ENCODE results near the gene CFAP54.
"Not testable (repeated sequence)": the region's sequence is repeated elsewhere in the genome, so short reads cannot be mapped to it uniquely, and the experiment has no call there.

Gene CFAP54, protein sequence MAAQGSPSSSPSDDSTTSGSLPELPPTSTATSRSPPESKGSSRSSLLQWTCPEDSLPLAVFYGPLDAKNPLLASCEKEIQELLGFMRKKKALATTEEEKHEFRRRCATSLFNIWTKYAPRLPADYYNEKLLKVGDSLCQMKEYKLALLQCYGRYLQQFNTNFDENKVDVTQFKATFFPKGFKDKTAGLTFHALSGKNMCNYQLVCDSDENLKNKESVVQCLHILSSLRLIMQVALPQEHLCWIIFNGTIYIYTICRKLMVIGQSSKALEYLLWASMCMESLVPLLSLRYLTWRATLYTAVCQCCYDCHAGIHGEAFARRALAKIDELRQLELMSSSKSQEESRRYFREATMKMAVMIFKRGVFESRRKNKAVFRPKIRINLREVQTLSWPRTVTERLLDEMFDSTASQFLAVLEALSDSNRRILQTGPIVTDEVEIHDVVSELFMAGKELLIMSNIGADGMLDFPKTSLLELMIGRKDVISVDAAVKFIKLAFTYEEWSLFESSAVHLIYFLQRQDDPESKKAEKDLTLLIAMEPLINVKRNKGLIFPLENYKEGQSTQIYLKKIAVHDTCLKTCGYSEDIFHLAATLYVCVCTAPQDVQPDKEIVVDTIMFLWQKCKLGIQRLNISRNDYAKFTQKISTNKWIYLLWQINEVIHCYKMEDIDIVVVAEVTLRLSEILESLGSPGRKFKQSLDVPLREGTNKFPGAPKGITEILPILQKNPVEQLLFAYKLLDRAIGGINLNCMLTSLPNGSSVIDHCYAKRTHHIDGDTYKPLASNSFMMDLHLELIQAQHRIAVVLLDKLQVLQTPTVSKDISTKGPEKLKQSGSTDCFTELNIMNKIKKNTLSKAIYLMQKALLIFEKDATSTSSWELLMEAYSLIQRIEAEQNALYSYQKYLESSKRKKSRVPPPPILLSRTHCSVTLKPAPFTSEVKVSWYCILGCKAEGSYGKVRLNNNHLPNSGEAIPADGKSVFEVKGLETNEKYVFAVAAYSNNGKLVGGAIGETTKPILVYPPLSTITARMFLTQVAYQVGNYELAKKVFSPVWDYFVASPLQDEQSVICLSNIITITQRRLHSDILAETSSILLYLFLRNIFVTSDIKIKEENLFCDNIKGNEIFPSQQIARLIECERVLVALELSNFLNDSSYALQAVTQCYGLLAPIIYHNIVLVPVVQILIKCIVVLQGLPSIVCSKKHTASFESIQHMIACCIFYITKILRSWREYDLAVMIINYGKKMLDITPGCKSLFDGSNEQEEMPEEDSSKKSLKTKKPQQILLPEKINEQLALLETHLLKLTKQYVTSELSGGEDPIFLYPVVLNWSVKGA (N-terminal part only)

DNA sequence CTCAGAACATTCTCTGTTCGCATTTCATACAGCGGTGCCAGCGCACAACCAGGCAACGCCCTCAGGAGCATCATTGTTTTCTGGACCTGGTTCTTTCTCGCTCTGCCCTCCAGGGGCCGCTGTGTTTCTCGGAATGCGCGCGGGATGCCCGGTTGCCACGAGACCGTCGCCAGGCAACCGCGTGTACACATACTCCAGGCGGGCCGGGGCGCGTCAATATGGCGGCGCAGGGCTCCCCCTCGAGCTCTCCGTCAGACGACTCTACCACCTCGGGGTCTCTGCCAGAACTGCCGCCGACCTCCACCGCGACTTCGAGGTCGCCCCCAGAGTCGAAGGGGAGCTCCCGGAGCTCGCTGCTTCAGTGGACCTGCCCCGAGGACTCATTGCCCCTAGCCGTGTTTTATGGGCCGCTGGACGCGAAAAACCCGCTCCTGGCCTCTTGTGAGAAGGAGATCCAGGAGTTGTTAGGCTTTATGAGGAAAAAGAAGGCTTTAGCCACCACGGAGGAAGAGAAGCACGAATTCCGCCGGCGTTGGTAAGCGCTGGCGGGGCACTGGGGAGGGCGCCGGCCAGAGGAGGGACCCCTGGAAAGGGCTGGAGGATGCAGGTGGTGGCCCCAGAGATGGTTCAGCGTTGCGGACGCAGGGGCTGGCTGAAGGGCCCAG, at the start of gene CFAP54:
CFAP54 (plus strand) TSS at position 186 of the 665 bp plus-strand sequence; CDS start at position 219, 33 bp downstream.
- peak; percentile 95 for DNase-seq

- DNase-seq, result peak; percentile 11
These were observed 47.6 kb upstream of the CFAP54 start for GRCh38 chr12:96441816-96442215.

DNA sequence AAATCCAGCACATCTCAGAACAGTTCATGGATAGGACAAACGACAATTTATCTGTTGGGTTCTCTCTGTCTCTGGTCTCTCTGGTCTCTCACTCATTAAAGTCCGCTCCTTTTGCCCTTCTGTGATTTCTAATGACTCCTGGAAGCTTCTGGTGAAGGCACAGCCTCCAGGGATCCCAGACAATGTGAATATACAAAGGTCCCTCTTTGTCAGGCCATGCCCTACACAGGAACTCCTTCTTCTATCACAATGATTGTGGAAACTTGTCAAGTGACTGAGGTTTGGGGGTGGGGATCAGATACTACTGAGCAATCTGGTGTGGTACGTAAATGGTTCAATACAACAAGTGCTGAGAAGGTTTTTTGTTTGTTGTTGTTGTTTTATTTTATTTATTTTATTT, 46.5 kb upstream of the CFAP54 start:
- no peak for DNase-seq

- no peak for DNase-seq
These were observed 45.0 kb upstream of the CFAP54 start for GRCh38 chr12:96444399-96444798.

DNA sequence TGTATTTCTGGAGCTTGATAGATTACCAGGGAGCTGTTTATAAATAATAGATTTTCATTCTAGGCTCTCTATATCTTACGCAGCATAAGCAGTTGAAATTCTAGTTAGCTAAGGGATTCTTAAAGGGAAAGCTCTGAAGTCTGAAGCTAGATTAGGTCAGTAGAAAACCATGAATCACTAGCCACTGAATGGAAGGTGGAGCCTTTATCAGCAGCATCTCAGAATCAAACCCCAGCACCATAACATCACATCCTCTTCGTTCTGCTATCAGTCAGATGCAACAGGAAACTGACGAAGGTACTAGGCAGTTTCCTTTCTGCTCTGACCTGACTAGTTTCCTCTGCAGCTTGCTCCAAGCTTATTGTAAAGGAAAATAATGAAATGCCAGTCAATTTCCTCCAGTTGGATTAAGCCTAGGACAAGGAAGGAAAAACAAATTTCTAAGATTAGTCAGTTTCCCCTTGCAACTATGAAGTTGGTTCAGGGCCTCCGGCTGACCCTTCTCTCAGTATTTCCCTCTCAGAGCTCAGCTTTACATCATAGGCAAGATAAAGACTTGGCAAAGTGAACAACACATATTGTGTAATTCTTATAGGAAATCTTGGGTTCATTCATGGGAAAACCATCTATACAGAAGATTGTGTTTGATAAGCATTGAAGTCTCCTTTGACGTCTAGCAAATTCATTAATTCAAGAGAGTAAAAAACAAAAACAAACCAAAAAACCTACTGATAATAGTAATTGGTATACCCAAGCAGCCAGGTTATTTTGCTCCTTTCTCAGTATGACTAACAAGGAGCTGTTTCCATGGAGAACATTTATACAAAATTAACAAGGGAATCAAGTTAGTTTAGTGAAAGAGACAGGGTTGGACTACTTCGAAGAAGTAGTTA, 43.4 kb upstream of the CFAP54 start:
- peak; percentile 65 for DNase-seq

- DNase-seq, result no peak
These were observed 42.1 kb upstream of the CFAP54 start for GRCh38 chr12:96447256-96447655.

- no peak for DNase-seq
These were observed 41.1 kb upstream of the CFAP54 start for GRCh38 chr12:96448300-96448699.

- DNase-seq, result no peak
These were observed 37.0 kb upstream of the CFAP54 start for GRCh38 chr12:96452261-96452922.

- no peak for DNase-seq
These were observed 35.0 kb upstream of the CFAP54 start for GRCh38 chr12:96454396-96454795.

GRCh38 chr12:96456265-96456974, 33.0 kb upstream of the CFAP54 start:
- no peak for DNase-seq

- DNase-seq, result no peak
These were observed 32.0 kb upstream of the CFAP54 start for GRCh38 chr12:96457191-96457930.

DNA sequence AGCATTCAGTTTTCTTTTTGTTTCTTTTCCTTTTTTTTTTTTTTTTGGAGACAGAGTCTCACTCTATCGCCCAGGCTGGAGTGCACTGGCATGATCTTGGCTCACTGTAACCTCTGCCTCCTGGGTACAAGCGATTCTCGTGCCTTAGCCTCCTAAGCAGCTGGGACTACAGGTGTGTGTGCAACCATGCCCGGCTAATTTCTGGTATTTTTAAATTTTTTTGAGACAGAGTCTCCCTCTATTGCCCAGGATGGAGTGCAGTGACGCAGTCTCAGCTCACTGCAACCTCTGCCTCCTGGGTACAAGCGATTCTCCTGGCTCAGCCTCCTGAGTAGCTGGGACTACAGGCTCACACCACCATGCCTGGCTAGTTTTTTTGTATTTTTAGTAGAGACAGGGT, 30.1 kb upstream of the CFAP54 start:
- not testable (repeated sequence) for DNase-seq

DNA sequence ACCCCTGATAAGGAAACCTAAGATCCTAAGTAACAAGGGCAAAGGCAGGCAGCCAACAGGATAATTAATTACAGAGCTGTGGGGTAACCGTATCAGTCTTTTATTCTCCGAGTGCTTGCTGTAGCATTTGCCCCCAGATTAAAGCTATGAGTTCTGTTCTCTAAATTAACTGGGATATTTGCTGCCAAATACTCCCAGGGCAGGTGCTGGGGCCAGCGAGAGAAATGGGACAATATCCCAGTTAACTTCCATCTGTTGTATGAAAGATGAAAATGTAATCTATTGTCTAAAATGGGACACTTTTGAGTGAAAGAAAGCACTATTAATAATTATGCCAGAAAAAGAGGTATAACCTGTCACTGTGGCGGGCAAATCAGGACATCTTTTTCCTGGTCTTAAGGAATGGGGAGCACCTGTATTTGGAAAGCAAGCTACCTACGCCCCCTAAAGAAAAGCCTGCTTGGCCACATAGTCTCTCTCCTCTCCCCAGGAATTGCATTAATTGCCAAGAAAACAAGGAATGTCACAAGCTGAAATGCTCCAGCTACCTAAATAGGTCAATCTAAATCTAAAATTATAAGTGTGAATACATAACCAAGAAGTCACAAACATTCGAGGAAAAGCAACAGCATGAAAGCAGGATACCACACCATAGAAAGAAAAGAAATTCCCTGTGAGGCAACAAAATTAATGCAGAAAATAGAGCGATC, 26.7 kb upstream of the CFAP54 start:
- DNase-seq, result no peak

DNA sequence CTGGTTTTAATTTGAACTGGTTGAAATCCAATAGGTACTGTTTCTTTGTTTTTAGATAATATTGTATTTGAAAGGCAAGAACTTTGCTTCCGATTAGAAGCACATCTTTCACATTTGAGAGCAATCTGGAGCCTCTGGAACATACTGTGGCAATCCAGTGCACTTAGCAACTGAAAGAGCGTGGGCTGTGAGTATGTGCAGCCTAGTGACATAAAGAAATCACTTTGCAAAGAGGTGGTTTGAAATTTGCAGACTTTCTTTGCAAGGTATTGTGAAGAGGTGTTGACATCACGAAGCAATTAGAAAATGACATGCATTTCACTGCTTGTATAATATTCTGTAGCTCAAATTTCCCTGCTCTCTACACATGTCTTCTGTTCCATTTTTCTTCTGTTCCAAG, 23.5 kb upstream of the CFAP54 start:
- DNase-seq, result no peak

DNA sequence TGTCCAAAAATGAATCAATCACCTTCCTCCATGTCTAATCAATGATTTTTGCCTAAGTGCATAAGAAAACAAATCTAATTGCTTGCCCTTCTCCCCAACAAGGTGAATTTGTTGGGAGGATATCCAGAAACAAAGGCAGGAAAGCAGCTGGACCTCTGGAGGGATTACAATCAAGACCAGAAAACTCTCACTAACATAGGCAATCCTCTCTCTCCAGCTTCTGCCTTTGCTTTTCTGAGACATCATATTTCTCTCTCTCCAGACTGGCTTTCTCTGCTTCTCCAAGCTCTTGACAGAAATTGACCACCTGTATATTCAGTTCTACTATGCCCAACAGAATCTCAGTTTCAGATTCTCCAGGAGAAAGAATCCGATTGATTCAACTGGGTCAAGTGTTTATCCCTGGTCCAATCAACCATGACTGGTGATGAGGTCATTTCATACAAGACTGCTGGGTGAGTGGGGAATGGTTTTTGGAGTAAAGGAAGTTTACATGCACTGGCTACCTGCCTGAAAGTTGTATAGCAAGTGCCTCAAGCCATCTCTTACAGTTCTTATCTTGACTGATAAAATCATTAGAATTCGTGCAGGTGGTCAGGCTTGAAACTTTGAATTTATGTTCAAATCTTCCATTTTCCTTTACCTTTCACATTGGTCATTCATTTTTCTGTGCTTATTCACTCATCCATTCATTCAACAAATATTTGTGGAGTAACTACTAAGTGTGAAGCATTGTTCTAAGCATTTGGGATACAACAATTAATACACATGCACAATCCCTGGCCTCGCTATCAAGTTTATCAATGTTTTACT, 22.2 kb upstream of the CFAP54 start:
- no peak for DNase-seq

DNA sequence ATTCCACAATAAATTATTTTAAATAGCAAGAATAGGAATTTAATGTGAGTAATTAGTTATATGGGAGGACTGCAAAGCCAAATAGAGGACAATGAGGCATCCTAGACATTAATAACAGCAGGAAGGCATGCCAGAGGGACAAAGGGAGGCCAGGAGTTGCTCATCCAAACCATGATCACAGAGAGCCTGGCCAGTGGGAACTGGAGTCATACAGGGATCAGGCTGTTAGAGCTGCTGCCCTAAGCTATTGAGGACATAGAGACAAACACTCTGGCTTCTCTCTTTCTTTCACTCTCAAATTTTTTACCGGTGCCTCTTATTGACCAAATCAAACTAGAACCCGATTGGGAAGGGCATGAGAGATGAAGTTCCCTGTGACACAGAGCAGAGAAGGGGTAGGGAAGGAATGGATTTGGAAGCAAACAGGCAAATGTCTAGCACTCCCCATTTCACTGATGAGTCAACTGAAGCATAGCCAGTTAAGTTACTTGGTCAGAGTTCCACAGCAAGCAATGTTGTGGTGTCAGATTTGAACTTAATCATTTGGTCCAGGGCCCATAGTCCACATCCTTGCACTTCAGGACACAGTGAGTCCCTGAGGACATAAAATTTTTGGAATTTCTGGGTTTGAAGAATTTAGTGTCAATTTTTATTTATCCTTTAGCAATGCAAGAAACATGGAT, 17.9 kb upstream of the CFAP54 start:
- no peak for DNase-seq

- DNase-seq, result no peak
These were observed 17.0 kb upstream of the CFAP54 start for GRCh38 chr12:96472384-96472783.

Data from stimulated activated CD4-positive, alpha-beta T cell treated with anti-CD3 and anti-CD28 coated beads, Interleukin-4, amount 100 ng/mL, for 24 hours (primary cell).